DMS 273 (cell line): ENCODE measurements around the gene PPEF2.

Experiments used
- DNase-seq: peaks from one replicate; lab custom pipeline; 2025; ENCODE audit not compliant: unreplicated experiment; lab: John Stamatoyannopoulos, UW

PPEF2 gene

GRCh38 chr4:75904076-75904475 is 1.8 kb upstream of the PPEF2 start:
- no peak for DNase-seq

GRCh38 chr4:75898536-75898935 is 3.7 kb downstream of the PPEF2 start:
- no peak for DNase-seq

GRCh38 chr4:75895744-75896314 is 6.4 kb downstream of the PPEF2 start:
- peak; percentile 40 for DNase-seq

- peak; percentile 2 for DNase-seq
Observed at GRCh38 chr4:75892508-75892907, 9.7 kb downstream of the PPEF2 start.

GRCh38 chr4:75891611-75892010 is 10.6 kb downstream of the PPEF2 start:
- DNase-seq, result no peak

GRCh38 chr4:75889537-75890199 is 12.6 kb downstream of the PPEF2 start:
- no peak for DNase-seq

- DNase-seq, result no peak
Observed at GRCh38 chr4:75886104-75886503, 16.1 kb downstream of the PPEF2 start.

- DNase-seq, result no peak
Observed at GRCh38 chr4:75881476-75881875, 20.8 kb downstream of the PPEF2 start.

- DNase-seq, result no peak
Observed at GRCh38 chr4:75880278-75880677, 22.0 kb downstream of the PPEF2 start.

GRCh38 chr4:75878246-75878756 is 24.0 kb downstream of the PPEF2 start:
- DNase-seq, result no peak

GRCh38 chr4:75876218-75876617 is 26.0 kb downstream of the PPEF2 start:
- no peak for DNase-seq

- DNase-seq, result no peak
Observed at GRCh38 chr4:75869100-75869499, 33.2 kb downstream of the PPEF2 start.

GRCh38 chr4:75867130-75867529 is 35.1 kb downstream of the PPEF2 start:
- no peak for DNase-seq

GRCh38 chr4:75860606-75861005 is 41.6 kb downstream of the PPEF2 start:
- no peak for DNase-seq

GRCh38 chr4:75858721-75859120 is 43.5 kb downstream of the PPEF2 start:
- DNase-seq, result no peak

- no peak for DNase-seq
Observed at GRCh38 chr4:75849461-75849860, 52.8 kb downstream of the PPEF2 start.

GRCh38 chr4:75848891-75849290 is 53.4 kb downstream of the PPEF2 start:
- DNase-seq, result no peak

- DNase-seq, result peak; percentile 82
Observed at GRCh38 chr4:75848171-75848760, 54.0 kb downstream of the PPEF2 start.

GRCh38 chr4:75845992-75846391 is 56.3 kb downstream of the PPEF2 start:
- DNase-seq, result no peak

GRCh38 chr4:75844151-75844662 is 58.0 kb downstream of the PPEF2 start:
- DNase-seq, result no peak

- DNase-seq, result no peak
Observed at GRCh38 chr4:75843596-75843995, 58.7 kb downstream of the PPEF2 start.
